Measurements from ENCODE around the gene EML4.

- TF ChIP-seq CTCF (conservative IDR thresholded peaks at IDR 0.05; ENCODE audit: low read depth, low read length) (no peak), EZH2 (IDR thresholded peaks at IDR 0.05; ENCODE audit: borderline replicate concordance, low read depth, low read length, poor library complexity, severe bottlenecking) (no peak)
Observed at GRCh38 chr2:42239811-42240210, 70.7 kb downstream of the EML4 start.

Data from A673 (cell line).